CD4-positive, CD25-positive, alpha-beta regulatory T cell (primary cell): ENCODE data around the gene KMT2C. TPM values are rescaled to one million over a fixed set of nuclear protein-coding genes. Genes with fewer than 3 reads are reported as not detected.

Experiments
- ATAC-seq, 2 donors: fragments of 150-1000 bp; cut with Tn5 transposase; one replicate each; pipeline ENCODE4 v1.10.0; 2021; ENCODE audit warnings: low read depth in 2 of 2, moderate number of reproducible peaks in 2 of 2, moderate library complexity in 1 of 2
- DNase-seq, 3 donors: peaks; one replicate each; pipeline versions ENCODE4 v3.0.0 to v3.0.0-alpha.2; 2012 to 2022; ENCODE audit warnings: mixed read lengths in 1 of 3
- H3K27ac ChIP-seq: one replicate; pipeline ENCODE4 v1.7.0; 2013; ENCODE audit warnings: mild to moderate bottlenecking, low read length; ENCODE audit not compliant: insufficient read depth, poor library complexity, severe bottlenecking
- H3K27me3 ChIP-seq: one replicate; pipeline ENCODE4 v1.7.0; 2013; ENCODE audit warnings: low read length; ENCODE audit not compliant: control insufficient read depth, insufficient read depth
- H3K36me3 ChIP-seq: one replicate; pipeline ENCODE4 v1.7.0; 2013; ENCODE audit warnings: mild to moderate bottlenecking, low read length, moderate library complexity; ENCODE audit not compliant: control insufficient read depth, insufficient read depth
- H3K4me1 ChIP-seq: 2 replicates; pipeline ENCODE4 v1.7.0; 2013; ENCODE audit warnings: mild to moderate bottlenecking, low read length; ENCODE audit not compliant: insufficient read depth, control insufficient read depth, poor library complexity, severe bottlenecking
- H3K4me3 ChIP-seq: one replicate; pipeline ENCODE4 v1.7.0; 2013; ENCODE audit warnings: low read depth, mild to moderate bottlenecking, low read length, moderate library complexity
- H3K9me3 ChIP-seq, 2 experiments: 1 replicate in 1 of 2; 2 replicates in 1 of 2; pipeline ENCODE4 v1.7.0; 2013; ENCODE audit warnings: low read length in 2 of 2, mild to moderate bottlenecking in 1 of 2, moderate library complexity in 1 of 2; ENCODE audit not compliant: control insufficient read depth in 2 of 2
- H3K27ac Mint-ChIP-seq, 3 donors: one replicate each; pipeline ENCODE4 v1.8.0; 2020 to 2022; ENCODE audit warnings: mild to moderate bottlenecking in 3 of 3, mixed read lengths in 3 of 3, moderate library complexity in 2 of 3
- H3K27me3 Mint-ChIP-seq: one replicate; pipeline ENCODE4 v1.8.0; 2022; ENCODE audit warnings: mild to moderate bottlenecking, mixed read lengths
- H3K36me3 Mint-ChIP-seq: one replicate; pipeline ENCODE4 v1.8.0; 2020; ENCODE audit warnings: mixed read lengths
- H3K4me1 Mint-ChIP-seq, 4 donors: one replicate each; pipeline ENCODE4 v1.8.0; 2020 to 2022; ENCODE audit warnings: mixed read lengths in 4 of 4, mild to moderate bottlenecking in 1 of 4
- H3K4me3 Mint-ChIP-seq, 4 donors: one replicate each; pipeline ENCODE4 v1.8.0; 2020 to 2022; ENCODE audit warnings: mild to moderate bottlenecking in 4 of 4, mixed read lengths in 4 of 4, moderate library complexity in 3 of 4
- H3K9me3 Mint-ChIP-seq, 7 donors: one replicate each; pipeline ENCODE4 v1.8.0; 2020 to 2022; ENCODE audit warnings: mixed read lengths in 7 of 7, mild to moderate bottlenecking in 3 of 7, moderate library complexity in 2 of 7
- polyA plus RNA-seq, 4 donors: library from polyadenylated mRNA; unstranded; fragments of 300-500 nt; fragmentation: Illumina TruSeq; gene quantifications; one replicate each; pipeline ENCODE4 v1.2.3, GENCODE V29; 2021
- total RNA-seq: library from RNA; stranded (reverse); gene quantifications from one replicate; pipeline ENCODE4 v1.2.3, GENCODE V29; 2022

The KMT2C gene
- total and polyA plus RNA-seq, 5 donors from 2014 or later, result 8.6 to 160 (median 9.5) TPM

DNA sequence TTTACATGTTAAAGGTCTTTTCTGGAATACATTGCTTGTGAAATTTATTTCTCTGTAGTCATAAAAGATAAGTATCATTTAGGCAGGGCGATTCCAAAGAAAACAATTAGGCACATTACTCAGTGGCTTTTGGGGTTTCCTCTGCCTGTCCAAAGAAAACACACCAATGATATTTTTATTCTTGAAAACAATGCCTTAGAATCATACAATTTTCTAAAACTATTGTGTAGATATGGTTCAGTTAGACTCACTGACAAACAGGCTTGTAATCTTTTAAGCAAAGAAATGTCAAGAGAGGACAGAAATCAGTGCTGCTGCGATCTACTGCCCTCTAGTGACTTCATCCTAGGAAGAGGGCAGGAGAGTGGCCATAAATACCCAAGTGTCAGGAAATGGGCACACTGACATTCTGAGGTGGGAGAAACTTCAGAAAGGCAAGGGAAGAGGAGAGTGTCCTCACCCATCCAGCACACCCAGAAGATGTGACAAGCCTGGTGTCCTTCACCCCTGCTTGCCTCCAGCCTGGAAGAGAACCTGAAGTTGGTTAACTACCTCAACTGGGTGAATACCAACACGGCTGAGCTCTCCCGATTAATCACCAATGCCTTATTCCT lies 289.8 kb downstream of the KMT2C start:
- DNase-seq (peak in 2 of 3 donors; percentile 55 to 67), ATAC-seq (peak in 1 of 2 donors; percentile 35)
- H3K4me1 ChIP-seq, result peaks cover 42% of the 10 kb centered on the region
- Mint-ChIP-seq H3K27me3 (no peaks in the 10 kb centered on the region), H3K27ac (peak overlapping the region; percentile 80 to 95 (median 94)), H3K9me3 (no peaks in the 10 kb centered on the region), H3K36me3 (peaks cover 24% of the 10 kb centered on the region), H3K4me3 (peak overlapping the region; percentile 68 to 88 (median 76)), H3K4me1 (peaks cover 32 to 49% (median 44%) of the 10 kb centered on the region in 4 donors)
- peaks cover 49% of the 10 kb centered on the region for H3K36me3 ChIP-seq
- H3K4me3 ChIP-seq, result peak overlapping the region; percentile 81
- no peaks in the 10 kb centered on the region for H3K27me3 ChIP-seq
- H3K27ac ChIP-seq, result peak overlapping the region; percentile 70
- H3K9me3 ChIP-seq, result no peaks in the 10 kb centered on the region

DNA sequence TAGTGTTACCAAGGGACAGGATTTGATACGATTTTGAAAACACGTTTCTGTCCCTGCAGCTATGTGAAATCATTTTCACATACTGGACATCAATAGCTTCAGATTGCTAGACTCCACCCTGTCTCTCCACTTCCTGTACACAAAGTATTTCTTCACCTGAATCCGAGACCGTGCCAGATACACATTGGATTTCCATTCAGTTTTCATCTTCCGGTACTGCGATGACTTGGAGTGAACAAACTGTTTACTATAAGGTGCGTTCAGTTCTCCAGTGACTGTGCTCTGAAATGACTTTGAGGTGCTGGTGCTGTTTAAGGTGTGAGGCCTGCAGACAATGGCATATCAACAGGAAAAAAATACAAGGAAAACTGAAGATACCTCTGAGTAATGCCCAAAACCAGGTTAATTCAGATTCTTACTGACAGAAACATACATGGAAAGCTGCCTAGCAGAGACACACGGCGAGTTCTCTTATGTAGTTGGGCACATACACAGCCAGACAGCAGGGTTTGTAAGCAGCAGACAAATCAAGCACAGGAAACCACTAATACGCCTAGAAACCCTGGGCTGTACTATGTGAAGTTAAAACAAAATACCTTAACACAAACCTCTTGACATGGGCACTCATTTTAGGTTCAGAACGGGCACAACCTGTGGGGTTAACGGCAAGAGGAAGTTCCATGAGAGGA lies 291.1 kb downstream of the KMT2C start:
- Histone ChIP-seq H3K4me1 (peaks cover 42% of the 10 kb centered on the region), H3K27ac (peak overlapping the region; percentile 70), H3K36me3 (peaks cover 45% of the 10 kb centered on the region), H3K4me3 (peak overlapping the region; percentile 81), H3K27me3 (no peaks in the 10 kb centered on the region), H3K9me3 (no peaks in the 10 kb centered on the region)
- DNase-seq (peak in 2 of 3 donors; percentile 51 to 80), ATAC-seq (peak; percentile 84 to 85)
- peak overlapping the region; percentile 90 to 95 (median 94) for H3K27ac Mint-ChIP-seq
- H3K4me1 Mint-ChIP-seq, result peaks cover 32 to 55% (median 50%) of the 10 kb centered on the region in 4 donors
- no peaks in the 10 kb centered on the region for H3K9me3 Mint-ChIP-seq
- H3K4me3 Mint-ChIP-seq, result peak overlapping the region; percentile 68 to 88 (median 76)
- H3K27me3 Mint-ChIP-seq, result no peaks in the 10 kb centered on the region
- peaks cover 29% of the 10 kb centered on the region for H3K36me3 Mint-ChIP-seq

DNA sequence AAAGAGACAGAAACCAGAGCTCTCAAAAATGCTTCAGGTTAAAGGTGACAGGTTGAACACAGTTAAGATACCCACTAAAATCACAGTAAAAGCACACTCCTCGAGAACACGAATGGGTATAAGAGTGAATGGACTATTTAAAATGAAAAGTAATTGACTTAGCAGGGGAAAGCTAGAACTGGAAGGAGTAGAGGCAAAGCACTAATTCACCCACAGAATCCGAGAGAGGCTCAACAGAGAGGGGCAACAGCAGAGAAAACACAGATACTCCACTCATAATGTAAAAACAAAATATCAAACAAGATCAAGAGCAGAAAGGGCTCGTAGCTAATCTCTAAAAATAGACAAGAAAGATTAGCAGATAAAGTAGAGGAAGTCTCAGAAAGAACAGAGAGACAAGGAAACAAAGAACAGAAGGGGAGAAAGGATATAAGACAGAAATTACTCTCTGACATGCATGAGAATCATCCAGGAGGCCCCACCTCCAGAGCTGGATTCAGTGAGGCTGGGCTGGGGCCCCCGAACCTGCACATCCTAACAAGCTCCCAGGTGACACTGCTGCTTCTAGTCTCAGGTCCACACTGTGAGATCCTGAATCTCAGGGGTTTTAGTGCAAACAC lies 292.7 kb downstream of the KMT2C start:
- ATAC-seq (no peak), DNase-seq (peak in 2 of 3 donors; percentile 15 to 37)
- no peaks in the 10 kb centered on the region for H3K27me3 Mint-ChIP-seq
- peak overlapping the region; percentile 68 to 88 (median 76) for H3K4me3 Mint-ChIP-seq
- Histone ChIP-seq H3K27ac (peak overlapping the region; percentile 70), H3K27me3 (no peaks in the 10 kb centered on the region), H3K9me3 (no peaks in the 10 kb centered on the region), H3K36me3 (peaks cover 45% of the 10 kb centered on the region), H3K4me1 (peaks cover 42% of the 10 kb centered on the region), H3K4me3 (peak overlapping the region; percentile 81)
- H3K4me1 Mint-ChIP-seq, result peaks cover 32 to 55% (median 50%) of the 10 kb centered on the region in 4 donors
- H3K9me3 Mint-ChIP-seq, result no peaks in the 10 kb centered on the region
- peaks cover 27% of the 10 kb centered on the region for H3K36me3 Mint-ChIP-seq
- peak overlapping the region; percentile 90 to 95 (median 94) for H3K27ac Mint-ChIP-seq

DNA sequence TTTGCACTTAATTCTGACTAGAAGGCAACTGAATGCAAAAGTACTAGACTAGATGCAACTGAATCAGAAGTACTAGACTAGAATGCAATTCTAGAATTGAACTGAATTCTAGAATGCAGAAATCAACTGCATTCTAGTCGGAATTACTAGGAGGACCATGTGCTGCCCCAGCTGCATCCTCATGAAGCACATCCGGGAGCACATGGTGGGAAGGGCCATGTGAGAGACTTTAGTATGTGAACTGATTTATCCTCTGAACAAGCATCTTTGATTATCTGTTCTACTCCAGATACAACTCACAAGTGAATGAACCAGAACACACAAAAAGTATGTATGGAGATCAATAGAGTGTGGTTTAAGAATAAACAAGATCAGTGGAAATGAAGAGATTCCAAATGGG lies 295.2 kb downstream of the KMT2C start:
- Histone ChIP-seq H3K9me3 (no peaks in the 10 kb centered on the region), H3K4me3 (no peak overlapping the region), H3K27ac (no peak overlapping the region), H3K27me3 (no peaks in the 10 kb centered on the region), H3K36me3 (peaks cover 51% of the 10 kb centered on the region), H3K4me1 (peaks cover 33% of the 10 kb centered on the region)
- H3K9me3 Mint-ChIP-seq, result no peaks in the 10 kb centered on the region
- DNase-seq (no peak), ATAC-seq (no peak)
- H3K36me3 Mint-ChIP-seq, result peaks cover 35% of the 10 kb centered on the region
- H3K27me3 Mint-ChIP-seq, result no peaks in the 10 kb centered on the region
- peaks cover 25 to 47% (median 42%) of the 10 kb centered on the region in 4 donors for H3K4me1 Mint-ChIP-seq
- peak overlapping the region; percentile 29 to 76 (median 68) for H3K27ac Mint-ChIP-seq
- H3K4me3 Mint-ChIP-seq, result peak overlapping the region in 1 of 4 donors; percentile 66

DNA sequence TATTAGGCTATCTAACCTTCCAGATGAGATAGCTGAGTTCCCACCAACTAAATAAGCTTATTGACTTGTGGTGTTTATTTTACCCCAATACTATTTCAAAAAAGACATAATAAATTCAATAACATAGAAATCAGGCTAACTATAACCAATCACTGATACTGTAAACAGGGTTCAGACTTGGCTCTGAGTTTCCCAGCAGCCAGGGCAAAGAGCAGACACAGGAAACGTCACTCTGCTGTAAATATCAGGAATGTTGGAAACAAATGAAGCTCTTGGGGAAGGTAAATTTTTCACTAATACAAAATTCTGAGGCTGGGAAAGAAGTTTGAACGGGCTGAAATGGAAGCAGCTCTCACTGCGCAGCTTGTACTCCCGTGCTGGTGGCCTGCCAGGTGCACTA lies 295.7 kb downstream of the KMT2C start:
- no peak overlapping the region for H3K27ac ChIP-seq
- no peaks in the 10 kb centered on the region for H3K9me3 Mint-ChIP-seq
- peaks cover 35% of the 10 kb centered on the region for H3K36me3 Mint-ChIP-seq
- peaks cover 54% of the 10 kb centered on the region for H3K36me3 ChIP-seq
- no peak overlapping the region for H3K4me3 ChIP-seq
- no peaks in the 10 kb centered on the region for H3K9me3 ChIP-seq
- no peak overlapping the region for H3K4me3 Mint-ChIP-seq
- DNase-seq, result no peak
- ATAC-seq, result no peak
- H3K27me3 ChIP-seq, result no peaks in the 10 kb centered on the region
- peaks cover 22 to 42% (median 37%) of the 10 kb centered on the region in 4 donors for H3K4me1 Mint-ChIP-seq
- H3K27me3 Mint-ChIP-seq, result no peaks in the 10 kb centered on the region
- peak overlapping the region in 2 of 3 donors; percentile 74 to 76 for H3K27ac Mint-ChIP-seq
- H3K4me1 ChIP-seq, result peaks cover 28% of the 10 kb centered on the region

DNA sequence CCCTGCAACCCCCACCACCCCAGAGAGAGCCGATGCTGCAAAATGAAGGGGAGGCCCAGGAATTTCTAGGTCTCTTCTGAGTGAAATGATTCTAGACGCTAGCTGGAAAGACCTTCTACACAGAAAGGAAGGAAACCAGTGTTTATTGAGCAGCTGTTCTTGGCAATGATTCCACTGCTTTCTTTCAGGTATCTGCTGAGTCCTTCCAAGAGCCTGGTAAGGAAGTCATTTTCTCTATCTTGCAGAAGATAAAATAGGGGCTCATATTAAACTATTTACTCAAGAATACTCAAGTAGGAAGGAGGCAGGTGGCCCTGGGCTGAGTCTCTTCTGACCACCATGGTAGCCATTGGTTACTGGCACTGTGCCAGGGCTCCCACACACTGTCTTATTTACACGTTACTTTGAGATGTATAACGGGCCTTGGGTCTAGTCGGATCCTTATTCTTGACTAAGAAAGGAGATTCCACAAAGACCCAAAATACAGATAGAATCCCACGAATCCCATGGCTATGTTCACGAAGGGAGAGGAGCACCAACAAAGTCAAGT lies 298.3 kb downstream of the KMT2C start:
- Histone ChIP-seq H3K27ac (no peak overlapping the region), H3K4me3 (no peak overlapping the region), H3K9me3 (no peaks in the 10 kb centered on the region), H3K36me3 (peaks cover 62% of the 10 kb centered on the region), H3K4me1 (peaks cover 4% of the 10 kb centered on the region), H3K27me3 (no peaks in the 10 kb centered on the region)
- Mint-ChIP-seq H3K27ac (peak overlapping the region in 1 of 3 donors; percentile 71), H3K27me3 (peaks cover 4% of the 10 kb centered on the region), H3K9me3 (no peaks in the 10 kb centered on the region), H3K4me3 (no peak overlapping the region), H3K4me1 (peaks cover 2 to 17% (median 13%) of the 10 kb centered on the region in 4 donors), H3K36me3 (peaks cover 36% of the 10 kb centered on the region)
- no peak for DNase-seq
- no peak for ATAC-seq

DNA sequence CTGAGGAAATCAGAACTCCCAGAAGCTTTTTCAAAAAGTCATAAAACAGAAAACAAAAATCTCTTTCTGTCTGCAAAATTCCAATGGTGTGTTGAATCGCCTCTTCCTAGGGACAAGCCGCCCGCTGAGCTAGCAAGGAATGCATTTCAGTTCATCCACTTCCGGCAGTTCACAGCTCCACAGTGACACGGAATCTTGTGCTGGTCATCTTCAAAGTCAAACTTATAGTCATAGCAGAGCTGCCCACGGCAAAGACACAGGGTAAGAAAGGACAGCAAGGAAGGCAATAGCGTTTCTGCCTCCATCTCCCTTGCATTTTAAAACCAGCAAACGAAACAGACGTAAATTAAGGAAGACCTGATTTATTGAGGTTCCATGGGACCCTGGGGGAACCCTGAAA lies 299.1 kb downstream of the KMT2C start:
- H3K4me3 Mint-ChIP-seq, result no peak overlapping the region
- H3K4me1 ChIP-seq, result no peaks in the 10 kb centered on the region
- ATAC-seq, result no peak
- H3K4me3 ChIP-seq, result no peak overlapping the region
- peak overlapping the region in 2 of 3 donors; percentile 71 to 79 for H3K27ac Mint-ChIP-seq
- H3K9me3 ChIP-seq, result no peaks in the 10 kb centered on the region
- peaks cover 0 to 8% (median 6%) of the 10 kb centered on the region in 4 donors for H3K4me1 Mint-ChIP-seq
- no peaks in the 10 kb centered on the region for H3K27me3 ChIP-seq
- H3K27ac ChIP-seq, result no peak overlapping the region
- peaks cover 4% of the 10 kb centered on the region for H3K27me3 Mint-ChIP-seq
- no peaks in the 10 kb centered on the region for H3K9me3 Mint-ChIP-seq
- peaks cover 36% of the 10 kb centered on the region for H3K36me3 Mint-ChIP-seq
- DNase-seq, result no peak
- H3K36me3 ChIP-seq, result peaks cover 66% of the 10 kb centered on the region
